ENCODE results near the gene ADSS1.

- TF ChIP-seq, protein P1, sequence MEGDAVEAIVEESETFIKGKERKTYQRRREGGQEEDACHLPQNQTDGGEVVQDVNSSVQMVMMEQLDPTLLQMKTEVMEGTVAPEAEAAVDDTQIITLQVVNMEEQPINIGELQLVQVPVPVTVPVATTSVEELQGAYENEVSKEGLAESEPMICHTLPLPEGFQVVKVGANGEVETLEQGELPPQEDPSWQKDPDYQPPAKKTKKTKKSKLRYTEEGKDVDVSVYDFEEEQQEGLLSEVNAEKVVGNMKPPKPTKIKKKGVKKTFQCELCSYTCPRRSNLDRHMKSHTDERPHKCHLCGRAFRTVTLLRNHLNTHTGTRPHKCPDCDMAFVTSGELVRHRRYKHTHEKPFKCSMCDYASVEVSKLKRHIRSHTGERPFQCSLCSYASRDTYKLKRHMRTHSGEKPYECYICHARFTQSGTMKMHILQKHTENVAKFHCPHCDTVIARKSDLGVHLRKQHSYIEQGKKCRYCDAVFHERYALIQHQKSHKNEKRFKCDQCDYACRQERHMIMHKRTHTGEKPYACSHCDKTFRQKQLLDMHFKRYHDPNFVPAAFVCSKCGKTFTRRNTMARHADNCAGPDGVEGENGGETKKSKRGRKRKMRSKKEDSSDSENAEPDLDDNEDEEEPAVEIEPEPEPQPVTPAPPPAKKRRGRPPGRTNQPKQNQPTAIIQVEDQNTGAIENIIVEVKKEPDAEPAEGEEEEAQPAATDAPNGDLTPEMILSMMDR (IDR thresholded peaks at IDR 0.05; ENCODE audit: low read depth, low read length, poor library complexity, severe bottlenecking) = no peak
- no peak for TF ChIP-seq EZH2phosphoT487 (IDR thresholded peaks at IDR 0.05; ENCODE audit: borderline replicate concordance, low read length)
These were observed 45.7 kb upstream of the ADSS1 start for GRCh38 chr14:104678346-104678745.
